Stimulated activated CD8-positive, alpha-beta memory T cell treated with anti-CD3 and anti-CD28 coated beads, Interleukin-4, amount 100 ng/mL, for 1 hour (primary cell): ENCODE data around the gene ADAMTSL5.

Experiments
- DNase-seq, 2 donors: peaks; one replicate each; pipeline ENCODE4 v3.0.0-alpha.2; 2020; ENCODE audit warnings: low read depth in 2 of 2, low spot score in 1 of 2

ADAMTSL5 gene

DNA sequence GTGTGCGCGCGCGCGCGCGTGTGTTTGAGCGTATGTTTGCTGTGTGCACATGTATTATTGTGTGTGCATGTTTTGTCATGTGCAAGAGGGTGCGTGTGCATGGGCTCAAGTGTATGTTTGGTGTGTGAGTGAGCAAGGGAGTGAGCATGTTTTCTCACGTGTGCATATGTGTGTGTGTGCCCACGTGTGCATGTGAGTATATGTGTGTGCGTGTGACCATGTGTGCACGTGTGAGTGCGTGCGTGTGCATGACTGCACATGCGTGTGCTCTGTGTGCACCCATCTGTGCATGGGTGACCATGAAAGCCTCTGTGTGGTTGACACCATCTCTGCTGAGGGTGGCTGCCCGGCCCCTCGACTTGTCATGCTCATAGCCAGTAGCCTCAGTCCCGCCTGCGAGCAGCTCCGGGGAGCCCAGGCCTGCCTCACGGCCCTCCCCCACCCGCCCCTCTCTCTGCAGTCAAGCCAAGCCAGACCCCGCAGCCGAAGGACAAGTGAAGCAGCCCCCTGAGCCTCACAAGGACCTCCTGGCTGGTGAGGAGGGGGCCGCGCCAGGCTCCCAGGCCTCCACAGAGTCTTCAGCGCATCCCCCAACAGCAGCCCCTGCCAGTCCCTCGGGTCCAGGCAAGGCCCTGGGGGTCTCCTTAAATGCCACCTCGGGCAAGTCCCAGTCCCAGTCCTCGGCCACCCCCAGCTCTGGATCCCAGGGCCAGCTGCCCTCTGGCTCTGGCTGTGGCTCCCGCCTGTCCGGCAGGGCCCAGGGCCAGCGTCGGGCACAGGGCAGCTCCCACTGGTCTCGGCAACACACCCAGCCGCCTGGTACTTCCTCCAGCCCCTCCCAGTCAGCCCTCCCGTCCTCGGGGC lies 15.9 kb downstream of the ADAMTSL5 start:
- no peak for DNase-seq

- no peak for DNase-seq
These were observed 16.8 kb downstream of the ADAMTSL5 start for GRCh38 chr19:1495799-1496713.

- no peak for DNase-seq
These were observed 17.6 kb downstream of the ADAMTSL5 start for GRCh38 chr19:1495051-1495798.

GRCh38 chr19:1494115-1494815 lies 18.6 kb downstream of the ADAMTSL5 start:
- DNase-seq, result no peak

DNA sequence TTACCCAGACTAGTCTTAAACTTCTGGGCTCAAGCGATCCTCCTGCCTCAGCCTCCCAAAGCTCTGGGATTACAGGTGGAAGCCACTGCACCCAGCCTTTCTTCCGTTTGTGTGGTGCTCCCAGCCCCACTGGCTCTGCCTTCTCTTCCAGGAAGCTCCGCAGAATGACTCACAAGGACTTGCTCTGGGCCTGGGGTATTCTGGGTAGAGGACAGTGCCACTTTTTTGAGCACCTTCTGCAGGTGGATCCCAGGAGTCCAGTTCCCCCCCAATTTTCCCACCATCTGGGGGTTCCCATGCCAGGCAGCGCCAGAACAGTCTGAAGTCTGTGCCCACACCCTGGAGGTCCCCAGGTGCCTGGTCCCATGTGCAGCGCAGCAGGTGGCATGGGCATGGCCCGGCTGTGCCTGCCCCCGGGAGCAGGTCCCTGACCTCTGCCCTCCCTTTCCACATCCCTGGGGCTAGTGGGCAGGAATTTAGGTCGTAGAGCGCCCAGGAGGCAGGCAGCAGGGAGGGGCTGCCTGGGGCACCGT lies 20.3 kb downstream of the ADAMTSL5 start:
- no peak for DNase-seq

- DNase-seq, result no peak
These were observed 21.0 kb downstream of the ADAMTSL5 start for GRCh38 chr19:1491849-1492170.

DNA sequence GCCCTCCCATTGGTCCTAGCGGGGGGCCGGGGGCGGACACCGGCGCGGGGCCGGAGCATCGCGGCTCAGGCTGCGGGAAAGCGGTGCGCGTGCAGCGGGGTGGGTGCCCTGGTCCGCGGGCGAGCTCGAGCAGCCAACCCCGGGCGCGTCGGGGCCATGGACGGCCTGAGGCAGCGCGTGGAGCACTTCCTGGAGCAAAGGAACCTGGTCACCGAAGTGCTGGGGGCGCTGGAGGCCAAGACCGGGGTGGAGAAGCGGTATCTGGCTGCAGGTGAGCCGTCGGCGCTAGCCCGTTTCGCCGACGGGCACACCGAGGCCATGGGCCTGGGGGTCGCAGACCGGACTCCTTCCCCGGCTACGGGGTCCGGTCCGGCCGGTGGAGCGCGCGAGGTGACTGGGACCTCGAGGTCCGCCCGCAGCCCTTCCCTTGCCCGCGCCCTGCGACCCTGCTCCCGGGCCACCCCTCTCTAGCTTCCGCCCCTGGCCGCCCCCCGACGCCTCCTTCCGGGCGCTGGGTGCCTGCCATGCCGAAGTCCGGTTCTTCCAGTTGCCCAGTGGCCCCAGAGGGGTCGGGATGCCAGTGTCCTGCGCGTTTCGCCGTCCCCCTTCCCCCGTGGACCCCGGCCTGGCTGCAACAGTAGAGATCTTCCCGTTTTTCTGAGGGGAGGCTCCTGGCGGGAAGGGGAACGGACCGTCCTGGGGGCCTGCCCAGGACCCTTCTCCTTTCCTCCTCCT lies 21.5 kb downstream of the ADAMTSL5 start, which contains the start of gene REEP6:
Gene REEP6, plus strand, starts transcription at position 68 of the 735 bp plus-strand sequence. Its CDS starts 89 bp downstream, at position 157.
- DNase-seq, result no peak

- peak; percentile 95 to 98 for DNase-seq
These were observed 22.3 kb downstream of the ADAMTSL5 start, which contains the start of gene PCSK4 for GRCh38 chr19:1490311-1491113. Gene PCSK4 (minus strand): TSS chr19:1490350. CDS start chr19:1490346, 4 bp downstream.

DNA sequence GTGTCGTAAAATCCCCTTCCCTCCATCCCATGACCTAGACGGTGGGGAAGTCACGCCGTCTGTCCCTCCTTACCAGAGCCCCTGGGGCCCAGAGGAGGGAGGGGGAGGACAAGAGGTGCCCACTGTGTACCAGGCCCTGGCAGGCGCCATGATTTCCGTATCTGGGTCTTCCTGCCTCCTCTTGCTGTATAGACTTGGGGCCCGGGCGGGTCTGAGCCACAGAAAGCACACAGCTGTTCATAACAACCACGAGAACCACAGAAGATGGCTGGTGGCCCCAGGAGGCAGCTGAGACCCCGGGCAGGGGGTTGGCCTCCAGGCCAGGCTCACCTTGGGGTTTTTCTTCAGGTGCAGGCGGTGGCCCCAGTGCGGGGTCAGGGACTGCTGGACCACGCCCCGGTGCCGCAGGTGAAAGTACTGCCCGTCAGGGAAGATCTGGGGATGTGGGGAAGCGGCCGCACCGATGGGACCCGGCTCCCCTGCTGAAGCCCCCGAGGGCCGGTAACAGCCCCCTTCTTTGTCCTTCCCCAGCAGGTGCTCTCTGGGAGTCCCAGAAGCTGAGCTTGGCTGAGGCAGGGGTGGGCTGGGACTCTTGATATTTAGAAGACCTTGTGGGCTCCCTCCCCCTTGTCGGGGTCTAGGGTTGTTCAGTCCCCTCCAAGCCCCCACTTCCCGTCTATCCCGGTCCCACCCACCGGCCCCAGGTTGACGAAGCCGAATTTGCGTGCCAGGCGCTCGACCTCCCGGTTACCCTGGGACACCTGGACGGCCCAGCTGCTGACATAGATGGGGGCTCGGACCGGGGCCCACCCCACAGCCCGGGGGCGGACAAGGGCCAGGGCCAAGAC lies 23.1 kb downstream of the ADAMTSL5 start:
- no peak for DNase-seq

GRCh38 chr19:1488282-1488601 lies 24.6 kb downstream of the ADAMTSL5 start:
- no peak for DNase-seq

GRCh38 chr19:1487576-1488281 lies 25.1 kb downstream of the ADAMTSL5 start:
- no peak for DNase-seq

DNA sequence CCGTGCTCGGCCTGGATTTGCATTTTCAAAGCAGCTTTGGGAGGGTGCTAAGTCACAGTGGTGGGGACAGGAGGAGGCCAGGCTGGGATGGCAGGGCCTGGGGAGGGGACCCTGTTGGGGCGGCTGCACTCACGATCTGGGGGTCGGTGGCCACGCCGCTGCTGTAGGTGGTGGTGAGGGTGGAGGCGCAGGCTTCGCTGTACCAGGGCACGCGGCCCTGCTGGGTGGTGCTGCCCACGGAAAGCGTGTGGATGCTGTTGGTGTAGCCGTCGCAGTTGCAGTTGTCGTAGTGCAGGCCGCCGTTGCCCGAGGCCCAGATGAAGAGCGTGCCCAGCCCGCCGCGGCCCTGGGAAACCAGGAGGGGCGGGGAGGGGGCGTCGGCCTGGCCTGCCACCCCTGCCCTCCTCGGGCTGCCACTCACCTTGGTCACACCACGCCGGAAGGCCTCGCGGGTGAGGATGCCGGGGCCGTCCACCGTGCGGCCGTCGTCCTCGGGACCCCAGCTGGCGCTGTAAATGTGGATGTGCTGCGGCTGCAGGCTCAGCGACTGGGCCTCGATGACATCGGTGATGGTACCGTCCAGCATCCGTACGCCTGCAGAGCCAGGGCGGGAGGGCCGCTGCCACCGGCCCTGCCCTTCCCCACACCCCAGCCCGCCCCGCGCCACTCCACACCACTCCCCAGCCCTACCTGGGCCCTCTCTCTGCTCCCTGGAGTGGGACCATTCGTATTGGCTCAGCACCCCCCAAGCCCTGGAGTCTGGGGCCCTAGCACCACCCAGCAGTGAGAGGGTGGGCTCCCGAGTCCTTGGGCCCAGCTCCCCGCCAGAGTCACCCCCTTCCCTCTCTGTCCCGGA lies 25.9 kb downstream of the ADAMTSL5 start:
- no peak for DNase-seq

- no peak for DNase-seq
These were observed 28.8 kb downstream of the ADAMTSL5 start for GRCh38 chr19:1483979-1484428.

- DNase-seq, result no peak
These were observed 29.5 kb downstream of the ADAMTSL5 start for GRCh38 chr19:1483131-1483978.

GRCh38 chr19:1482361-1483130 lies 30.3 kb downstream of the ADAMTSL5 start:
- no peak for DNase-seq
